Measurements from ENCODE around the gene CYBA. TPM values are rescaled to one million over a fixed set of nuclear protein-coding genes. Genes with fewer than 3 reads are reported as not detected.

The CYBA gene
- total RNA-seq, 4 donors from 2014 or later: 17.4 to 72.0 (median 38.3) TPM

DNA sequence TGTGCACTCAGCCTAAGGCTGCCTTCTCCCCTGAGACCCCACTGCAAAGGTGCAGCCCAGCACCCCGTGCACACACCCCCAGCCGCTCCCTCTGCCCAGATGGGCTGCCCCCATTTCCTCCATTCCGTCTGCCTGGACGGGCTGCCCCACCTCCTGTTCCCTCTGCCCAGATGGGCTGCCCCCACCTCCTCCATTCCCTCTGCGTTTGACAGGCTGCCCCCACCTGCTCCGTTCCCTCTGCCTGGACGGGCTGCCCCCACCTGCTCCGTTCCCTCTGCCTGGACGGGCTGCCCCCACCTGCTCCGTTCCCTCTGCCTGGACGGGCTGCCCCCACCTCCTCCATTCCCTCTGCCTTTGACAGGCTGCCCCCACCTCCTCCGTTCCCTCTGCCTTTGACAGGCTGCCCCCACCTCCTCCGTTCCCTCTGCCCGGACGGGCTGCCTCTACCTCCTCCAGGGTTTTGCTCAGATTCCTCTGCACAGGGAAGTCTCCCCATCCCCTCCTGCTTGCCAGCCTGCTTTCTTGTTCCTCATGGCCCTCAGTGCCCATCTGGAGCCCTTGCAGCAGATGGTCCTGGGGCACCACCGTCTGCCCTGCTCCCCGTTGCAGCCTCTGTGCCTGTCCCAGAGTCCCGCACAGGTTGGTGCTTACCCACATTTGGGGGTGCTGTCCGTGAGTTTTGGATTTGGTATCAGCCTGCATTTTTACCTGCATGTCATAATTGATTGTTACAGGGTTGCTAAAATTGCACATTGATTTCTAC, 35.9 kb downstream of the CYBA start:
- intact Hi-C loops (cut with DNase I; ENCODE audit: low total_unique reads): no loop called here
- no peaks in the 10 kb centered on the region for H3K27me3 ChIP-seq
- H3K9me3 ChIP-seq: no peaks in the 10 kb centered on the region
- no peak for TF ChIP-seq POLR2A (IDR thresholded peaks at IDR 0.05)
- TF ChIP-seq CTCF (IDR thresholded peaks at IDR 0.05): no peak
- H3K36me3 ChIP-seq: no peaks in the 10 kb centered on the region
- no peak overlapping the region for H3K27ac ChIP-seq
- H3K4me3 ChIP-seq: no peak overlapping the region
- no peak for DNase-seq
- no peaks in the 10 kb centered on the region for H3K4me1 ChIP-seq

GRCh38 chr16:88613911-88614817, 36.7 kb downstream of the CYBA start:
- intact Hi-C loops (cut with DNase I; ENCODE audit: low total_unique reads): no loop called here
- DNase-seq: no peak
- Histone ChIP-seq H3K4me1 (no peaks in the 10 kb centered on the region), H3K27ac (no peak overlapping the region), H3K27me3 (no peaks in the 10 kb centered on the region), H3K9me3 (no peaks in the 10 kb centered on the region), H3K36me3 (no peaks in the 10 kb centered on the region), H3K4me3 (no peak overlapping the region)
- TF ChIP-seq POLR2A (IDR thresholded peaks at IDR 0.05) (no peak), CTCF (IDR thresholded peaks at IDR 0.05) (no peak)

DNA sequence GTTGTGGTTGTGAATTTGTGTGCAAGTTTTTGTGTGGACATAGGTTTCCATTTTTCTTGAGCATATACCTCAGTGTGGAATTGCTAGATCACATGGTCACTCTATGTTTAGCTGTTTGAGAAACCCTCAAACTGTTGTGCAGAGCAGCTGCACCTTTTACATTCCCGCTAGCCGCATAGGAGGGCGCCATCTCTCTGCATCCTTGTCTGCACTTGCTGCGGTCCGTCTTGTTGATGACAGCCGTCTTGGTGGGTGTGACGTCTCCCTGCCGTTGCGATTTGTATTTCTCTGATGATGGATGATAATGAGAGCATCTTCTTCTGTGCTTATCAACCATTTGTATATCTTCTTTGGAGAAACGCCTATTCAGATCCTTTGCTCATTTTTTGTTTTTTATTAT, 37.6 kb downstream of the CYBA start:
- no peak for DNase-seq
- TF ChIP-seq POLR2A (IDR thresholded peaks at IDR 0.05) (no peak), CTCF (IDR thresholded peaks at IDR 0.05) (no peak)
- intact Hi-C loops (cut with DNase I; ENCODE audit: low total_unique reads): no loop called here
- H3K27ac ChIP-seq: no peak overlapping the region
- no peaks in the 10 kb centered on the region for H3K36me3 ChIP-seq
- no peaks in the 10 kb centered on the region for H3K27me3 ChIP-seq
- no peaks in the 10 kb centered on the region for H3K4me1 ChIP-seq
- no peaks in the 10 kb centered on the region for H3K9me3 ChIP-seq
- no peak overlapping the region for H3K4me3 ChIP-seq

- no peaks in the 10 kb centered on the region for H3K4me1 ChIP-seq
- H3K4me3 ChIP-seq: no peak overlapping the region
- intact Hi-C loops (cut with DNase I; ENCODE audit: low total_unique reads): no loop called here
- H3K36me3 ChIP-seq: no peaks in the 10 kb centered on the region
- no peaks in the 10 kb centered on the region for H3K27me3 ChIP-seq
- DNase-seq: no peak
- H3K9me3 ChIP-seq: no peaks in the 10 kb centered on the region
- TF ChIP-seq CTCF (IDR thresholded peaks at IDR 0.05) (no peak), POLR2A (IDR thresholded peaks at IDR 0.05) (no peak)
- H3K27ac ChIP-seq: no peak overlapping the region
These were observed 39.7 kb downstream of the CYBA start for GRCh38 chr16:88610909-88611812.

All from uterus (tissue), 4 donors.